ENCODE results near the gene KCNQ1.

- TF ChIP-seq CTCF (IDR thresholded peaks at IDR 0.05) (no peak), POLR2A (IDR thresholded peaks at IDR 0.05) (no peak)
Measured at GRCh38 chr11:2451916-2452315, 7.1 kb downstream of the KCNQ1 start.

Measured in lower leg skin (tissue), 3 donors.